GM12875 (cell line): ENCODE results near the gene EDA.

Experiments
- H3K4me3 ChIP-seq: one replicate; pipeline ENCODE4 v1.5.1; 2011; ENCODE audit warnings: low read depth, low read length, control low read depth
- TF ChIP-seq, protein P1 (sequence below): IDR thresholded peaks from 2 replicates; pipeline ENCODE4 v1.5.1; 2011; ENCODE audit warnings: low read depth, mild to moderate bottlenecking, control low read depth, inconsistent platforms, low read length, moderate library complexity, borderline replicate concordance; ENCODE audit not compliant: insufficient read depth

EDA gene

DNA sequence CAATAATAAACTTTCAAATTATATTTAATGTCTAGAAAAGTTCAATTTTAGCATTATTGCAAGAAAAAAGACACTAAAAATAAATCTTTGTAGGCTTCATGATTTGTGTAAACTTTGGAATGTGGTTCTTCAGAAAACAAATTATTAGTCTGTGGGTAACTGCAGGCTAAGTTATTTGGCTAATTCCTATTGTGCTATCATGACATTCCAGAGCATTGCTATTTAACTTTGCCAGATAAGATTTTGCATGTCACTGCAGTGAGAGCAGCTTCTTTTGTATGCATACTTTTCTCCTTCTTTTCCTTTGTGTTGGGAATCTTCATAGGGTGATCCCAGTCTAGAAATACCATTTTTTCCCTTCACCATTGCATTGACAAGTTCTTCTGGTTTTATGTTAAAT lies 303.8 kb downstream of the EDA start:
- TF ChIP-seq, protein P1, sequence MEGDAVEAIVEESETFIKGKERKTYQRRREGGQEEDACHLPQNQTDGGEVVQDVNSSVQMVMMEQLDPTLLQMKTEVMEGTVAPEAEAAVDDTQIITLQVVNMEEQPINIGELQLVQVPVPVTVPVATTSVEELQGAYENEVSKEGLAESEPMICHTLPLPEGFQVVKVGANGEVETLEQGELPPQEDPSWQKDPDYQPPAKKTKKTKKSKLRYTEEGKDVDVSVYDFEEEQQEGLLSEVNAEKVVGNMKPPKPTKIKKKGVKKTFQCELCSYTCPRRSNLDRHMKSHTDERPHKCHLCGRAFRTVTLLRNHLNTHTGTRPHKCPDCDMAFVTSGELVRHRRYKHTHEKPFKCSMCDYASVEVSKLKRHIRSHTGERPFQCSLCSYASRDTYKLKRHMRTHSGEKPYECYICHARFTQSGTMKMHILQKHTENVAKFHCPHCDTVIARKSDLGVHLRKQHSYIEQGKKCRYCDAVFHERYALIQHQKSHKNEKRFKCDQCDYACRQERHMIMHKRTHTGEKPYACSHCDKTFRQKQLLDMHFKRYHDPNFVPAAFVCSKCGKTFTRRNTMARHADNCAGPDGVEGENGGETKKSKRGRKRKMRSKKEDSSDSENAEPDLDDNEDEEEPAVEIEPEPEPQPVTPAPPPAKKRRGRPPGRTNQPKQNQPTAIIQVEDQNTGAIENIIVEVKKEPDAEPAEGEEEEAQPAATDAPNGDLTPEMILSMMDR, result no peak
- no peak overlapping the region for H3K4me3 ChIP-seq

DNA sequence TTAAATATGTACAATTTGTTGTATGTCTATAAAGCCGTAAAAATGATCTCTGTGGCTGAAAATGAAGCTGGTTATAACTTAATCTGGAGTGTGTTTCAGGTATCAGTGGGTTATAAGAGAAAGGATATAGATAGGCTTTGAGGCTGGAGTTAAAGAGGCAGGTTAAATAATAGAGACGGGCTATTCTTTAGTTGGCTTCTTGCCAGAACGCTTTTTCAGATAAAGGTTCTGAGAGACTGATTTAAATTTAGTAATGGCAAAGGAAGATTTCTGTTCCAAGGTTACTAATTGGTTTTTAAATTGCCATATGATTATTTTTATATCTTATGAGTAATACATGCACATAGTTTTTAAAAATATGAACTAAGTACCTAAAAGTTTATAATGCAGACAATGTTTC lies 316.4 kb downstream of the EDA start:
- no peak overlapping the region for H3K4me3 ChIP-seq
- TF ChIP-seq, protein P1, result no peak

- no peak overlapping the region for H3K4me3 ChIP-seq
- TF ChIP-seq, protein P1, result no peak
Observed at GRCh38 chrX:69948276-69948797, 332.4 kb downstream of the EDA start.

DNA sequence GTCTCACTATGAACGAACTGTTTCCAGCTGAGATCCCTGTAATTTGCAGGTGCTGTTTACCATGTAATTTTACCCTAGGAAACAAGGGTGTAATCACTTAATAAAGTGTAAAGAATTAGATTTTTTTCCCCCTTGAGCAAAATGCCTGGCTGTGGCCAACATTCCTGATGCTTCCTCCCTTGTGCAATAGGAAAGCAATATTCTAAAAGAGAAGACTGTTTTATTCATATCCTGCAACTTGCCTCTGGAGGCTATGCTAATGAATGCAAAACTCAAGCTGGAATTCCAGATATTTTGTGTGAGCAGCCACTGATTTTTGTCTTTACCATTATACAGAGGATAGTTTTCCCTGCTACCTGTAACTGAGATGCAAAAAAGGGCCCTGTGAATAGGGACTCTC lies 335.8 kb downstream of the EDA start:
- TF ChIP-seq, protein P1, result no peak
- H3K4me3 ChIP-seq, result no peak overlapping the region

GRCh38 chrX:69959712-69960111 lies 343.8 kb downstream of the EDA start:
- no peak overlapping the region for H3K4me3 ChIP-seq
- TF ChIP-seq, protein P1, result no peak

DNA sequence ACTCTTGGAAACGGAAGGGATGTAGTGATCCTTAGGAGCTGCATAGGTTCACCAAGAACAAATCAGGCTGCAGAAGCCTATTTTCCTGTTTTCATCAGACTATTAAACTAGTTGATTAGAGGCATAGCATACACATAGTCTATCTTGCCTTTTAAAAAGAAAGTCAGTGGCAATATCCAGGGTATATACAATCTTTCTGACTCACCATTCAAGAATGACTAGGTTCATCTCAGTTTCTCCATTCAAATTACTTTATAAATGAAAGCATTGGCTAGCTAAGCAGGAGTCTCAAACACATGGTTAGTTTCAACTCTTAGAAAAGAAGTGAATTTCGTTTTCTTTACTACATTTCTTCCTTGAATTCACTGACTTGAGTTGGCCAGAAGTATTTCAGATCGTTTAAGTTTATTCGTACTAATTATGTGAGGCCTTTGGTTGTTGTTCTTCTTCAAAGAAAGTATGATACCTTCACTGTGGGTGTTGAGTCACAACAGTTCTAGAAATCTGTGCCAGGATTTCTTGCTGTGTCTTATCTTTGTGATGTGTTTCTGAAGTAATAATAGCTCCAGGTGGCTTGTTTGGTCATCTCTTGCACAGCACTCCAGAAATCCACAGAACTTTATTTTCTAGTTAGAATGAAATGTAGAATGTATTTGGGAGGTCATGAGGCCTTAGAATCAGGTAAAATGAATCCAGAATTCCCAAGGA lies 345.6 kb downstream of the EDA start:
- no peak overlapping the region for H3K4me3 ChIP-seq
- TF ChIP-seq, protein P1, result no peak

DNA sequence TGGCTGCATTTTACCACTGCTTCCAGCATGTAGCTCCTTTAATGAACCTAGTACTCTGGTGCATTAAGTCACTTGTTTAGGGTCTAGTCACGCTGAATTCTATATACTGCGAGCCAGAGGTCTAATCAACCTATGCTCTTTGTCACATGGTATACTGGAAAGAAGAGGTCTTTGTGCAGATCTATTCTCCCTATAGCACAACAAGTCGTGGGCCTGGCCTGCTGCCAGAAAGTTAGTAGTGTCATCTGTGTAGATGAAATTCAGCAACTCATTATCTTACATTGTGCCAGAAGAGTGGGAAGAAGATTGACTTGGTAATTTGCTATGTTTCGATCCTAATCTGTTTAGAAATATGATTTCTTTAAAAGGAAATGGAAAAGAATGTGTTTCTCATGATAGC lies 353.0 kb downstream of the EDA start:
- TF ChIP-seq, protein P1, result no peak
- H3K4me3 ChIP-seq, result no peak overlapping the region
